GM18526 (cell line): ENCODE results near the gene PUSL1.

ENCODE experiments used
- POLR2A ChIP-seq: IDR thresholded peaks from 3 replicates; pipeline ENCODE4 v1.6.1; 2011; ENCODE audit not compliant: insufficient read length; ENCODE audit errors: extremely low read depth

The PUSL1 gene

DNA sequence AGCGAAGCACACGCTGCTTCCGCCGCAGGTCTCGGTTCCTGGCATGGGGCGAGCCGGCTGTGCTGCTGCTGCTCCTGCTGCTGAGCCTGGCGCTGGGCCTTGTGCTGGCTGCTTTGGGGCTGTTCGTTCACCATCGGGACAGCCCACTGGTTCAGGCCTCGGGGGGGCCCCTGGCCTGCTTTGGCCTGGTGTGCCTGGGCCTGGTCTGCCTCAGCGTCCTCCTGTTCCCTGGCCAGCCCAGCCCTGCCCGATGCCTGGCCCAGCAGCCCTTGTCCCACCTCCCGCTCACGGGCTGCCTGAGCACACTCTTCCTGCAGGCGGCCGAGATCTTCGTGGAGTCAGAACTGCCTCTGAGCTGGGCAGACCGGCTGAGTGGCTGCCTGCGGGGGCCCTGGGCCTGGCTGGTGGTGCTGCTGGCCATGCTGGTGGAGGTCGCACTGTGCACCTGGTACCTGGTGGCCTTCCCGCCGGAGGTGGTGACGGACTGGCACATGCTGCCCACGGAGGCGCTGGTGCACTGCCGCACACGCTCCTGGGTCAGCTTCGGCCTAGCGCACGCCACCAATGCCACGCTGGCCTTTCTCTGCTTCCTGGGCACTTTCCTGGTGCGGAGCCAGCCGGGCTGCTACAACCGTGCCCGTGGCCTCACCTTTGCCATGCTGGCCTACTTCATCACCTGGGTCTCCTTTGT lies 25.3 kb downstream of the PUSL1 start:
- no peak for TF ChIP-seq POLR2A

DNA sequence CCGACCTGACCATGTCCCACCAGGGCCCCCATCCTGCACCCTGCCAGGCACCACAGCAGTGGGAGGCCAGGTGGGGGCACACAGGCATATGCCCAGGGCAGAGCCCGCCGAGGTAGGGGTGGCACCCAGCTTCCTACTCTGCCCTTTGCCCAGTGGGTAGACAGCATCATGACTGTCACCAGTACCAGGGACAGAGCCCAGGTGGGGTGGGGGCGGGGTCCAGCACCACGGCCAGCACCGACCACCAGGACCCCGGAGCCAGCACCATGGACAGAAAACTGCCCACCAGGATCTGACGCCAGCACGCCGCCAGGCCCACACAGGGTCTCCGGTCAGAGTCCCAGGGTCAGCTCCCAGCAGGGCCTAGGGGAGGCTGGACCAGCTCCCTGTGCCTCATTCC lies 26.4 kb downstream of the PUSL1 start:
- TF ChIP-seq POLR2A, result no peak

DNA sequence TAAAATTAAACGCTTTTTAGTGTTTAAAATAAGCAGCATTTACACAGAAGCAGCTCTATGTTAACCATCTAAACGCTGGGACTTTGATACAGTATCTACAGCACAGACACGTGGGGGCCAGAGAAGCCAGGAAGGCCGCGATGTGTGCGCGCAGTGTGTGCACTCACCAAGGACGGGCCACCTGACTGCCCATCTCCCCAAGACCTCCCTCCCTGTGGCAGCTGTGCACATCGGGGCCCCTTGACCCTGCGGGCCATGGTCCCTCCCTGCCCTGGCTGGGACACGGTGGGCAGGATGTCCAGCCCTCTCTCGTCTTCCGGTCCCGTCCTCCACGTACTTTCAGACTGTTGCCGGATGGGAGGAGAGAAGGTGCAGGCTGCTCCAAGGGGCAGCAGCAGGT lies 26.9 kb downstream of the PUSL1 start:
- TF ChIP-seq POLR2A, result no peak

DNA sequence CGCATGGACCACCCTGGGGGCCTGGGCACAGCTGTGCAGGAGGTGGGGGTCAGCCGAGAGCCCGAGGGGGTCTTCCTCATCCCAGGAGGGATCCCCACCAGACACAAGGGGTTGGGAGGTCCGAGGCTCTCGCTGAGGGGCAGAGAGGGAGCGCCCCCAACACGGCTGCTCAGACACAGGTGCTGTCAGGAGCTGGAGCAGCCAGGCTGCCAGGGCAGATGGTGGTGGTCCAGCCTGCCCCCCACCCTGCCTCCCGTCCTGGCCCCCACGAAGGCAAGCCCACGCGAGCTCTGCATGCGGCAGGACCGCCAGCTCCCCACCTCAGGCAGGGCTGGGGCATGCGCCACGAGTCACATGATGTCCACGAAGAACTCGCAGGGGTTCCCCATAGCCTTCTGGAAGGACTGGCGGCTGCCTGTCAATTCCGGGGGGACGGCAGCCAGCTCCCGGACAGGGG lies 27.4 kb downstream of the PUSL1 start:
- TF ChIP-seq POLR2A, result no peak

DNA sequence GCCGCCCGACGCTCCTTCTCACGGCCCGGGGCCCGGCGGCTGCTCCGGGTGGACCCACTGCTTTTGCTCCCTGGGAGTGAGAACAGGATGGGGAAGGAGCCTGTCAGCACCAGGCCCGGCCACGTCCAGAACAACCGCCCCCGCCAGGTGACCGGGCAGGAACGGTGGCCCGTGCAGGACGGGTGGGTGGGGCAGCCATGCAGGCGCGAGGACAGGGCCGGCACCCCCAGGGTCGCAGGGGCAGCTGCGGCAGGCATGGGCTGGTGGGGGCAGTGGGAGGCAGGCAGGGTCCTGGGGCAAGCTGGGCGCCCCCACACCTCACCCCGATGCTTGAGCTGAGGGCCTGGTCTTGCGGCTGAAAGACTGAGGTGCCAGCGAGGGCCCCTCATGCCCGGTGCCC lies 28.0 kb downstream of the PUSL1 start:
- TF ChIP-seq POLR2A, result no peak

DNA sequence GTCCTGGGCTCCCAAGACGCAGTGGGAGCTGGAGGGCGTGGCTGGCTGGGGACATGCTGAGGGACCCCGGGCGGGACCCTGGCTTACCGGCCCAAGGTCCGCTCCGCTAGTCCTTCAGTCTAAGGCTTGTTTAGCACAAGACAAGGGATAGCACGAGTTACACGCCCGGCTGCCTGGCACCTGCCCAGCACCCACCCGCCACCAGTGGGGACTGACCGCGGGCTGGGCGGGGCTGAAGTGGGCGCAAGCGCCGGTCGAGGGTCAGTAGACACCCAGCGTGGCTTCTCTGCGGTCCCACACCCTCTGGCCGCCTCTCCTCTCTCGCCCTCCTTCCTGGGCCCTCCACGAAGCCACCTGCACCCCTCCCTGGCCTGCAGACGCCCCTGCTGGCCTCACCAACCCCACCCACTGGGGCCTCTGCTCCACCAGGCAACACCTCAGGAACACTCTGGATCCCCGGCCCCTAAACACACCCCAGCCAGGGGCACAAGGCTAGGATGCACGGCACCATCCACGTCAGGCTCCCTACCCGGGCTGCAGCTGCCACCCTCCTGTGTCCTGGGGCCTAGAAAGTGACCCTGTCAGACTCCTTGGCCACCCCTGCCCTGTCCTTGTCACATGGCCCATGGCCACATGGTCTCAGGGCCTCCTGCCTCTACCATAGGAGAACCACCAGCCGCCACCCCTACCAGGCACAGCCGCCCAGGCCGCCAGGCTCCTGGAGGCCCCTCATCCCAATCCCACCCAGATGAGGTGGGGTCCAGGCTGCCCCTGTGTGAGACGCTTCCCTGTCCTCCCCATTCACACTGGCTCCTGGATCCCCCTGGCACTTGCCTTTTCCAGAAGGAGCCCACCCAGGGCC lies 28.8 kb downstream of the PUSL1 start:
- no peak for TF ChIP-seq POLR2A

DNA sequence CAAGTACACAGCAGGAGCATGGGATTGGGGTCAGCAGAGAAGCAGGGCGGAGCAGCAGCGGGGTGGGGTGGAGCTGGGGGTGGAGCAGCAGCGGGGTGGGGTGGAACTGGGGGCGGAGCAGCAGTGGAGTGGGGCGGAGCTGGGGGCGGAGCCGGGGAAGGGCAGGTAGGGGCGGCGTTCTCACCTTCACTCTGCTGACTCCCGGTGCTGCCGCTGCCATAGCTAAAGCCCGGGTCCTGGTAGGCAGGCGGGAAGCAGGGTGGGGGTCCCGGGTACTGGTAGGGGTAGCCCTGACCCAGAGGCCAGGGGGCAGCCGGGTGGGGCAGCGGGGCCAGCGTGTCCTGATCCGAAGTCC lies 29.4 kb downstream of the PUSL1 start:
- TF ChIP-seq POLR2A, result no peak

DNA sequence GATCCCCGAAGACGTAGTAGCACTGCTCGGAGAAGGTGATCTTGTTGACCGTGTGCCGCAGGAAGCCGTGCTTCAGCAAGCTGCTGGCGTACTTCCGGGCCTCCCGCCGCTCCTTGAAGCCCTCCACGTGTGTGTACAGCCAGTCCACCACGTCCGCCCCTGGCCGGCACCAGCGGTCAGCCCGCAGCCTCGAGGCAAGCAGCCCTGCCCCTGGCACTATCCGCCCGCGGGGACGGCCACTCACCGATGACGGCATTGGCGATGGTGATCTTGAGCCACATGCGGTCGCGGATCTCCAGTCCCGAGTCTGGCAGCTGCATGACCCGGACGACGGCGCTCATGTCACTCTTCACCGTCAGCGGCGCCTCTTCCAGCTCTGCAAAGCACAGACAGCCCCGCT lies 29.9 kb downstream of the PUSL1 start:
- no peak for TF ChIP-seq POLR2A

DNA sequence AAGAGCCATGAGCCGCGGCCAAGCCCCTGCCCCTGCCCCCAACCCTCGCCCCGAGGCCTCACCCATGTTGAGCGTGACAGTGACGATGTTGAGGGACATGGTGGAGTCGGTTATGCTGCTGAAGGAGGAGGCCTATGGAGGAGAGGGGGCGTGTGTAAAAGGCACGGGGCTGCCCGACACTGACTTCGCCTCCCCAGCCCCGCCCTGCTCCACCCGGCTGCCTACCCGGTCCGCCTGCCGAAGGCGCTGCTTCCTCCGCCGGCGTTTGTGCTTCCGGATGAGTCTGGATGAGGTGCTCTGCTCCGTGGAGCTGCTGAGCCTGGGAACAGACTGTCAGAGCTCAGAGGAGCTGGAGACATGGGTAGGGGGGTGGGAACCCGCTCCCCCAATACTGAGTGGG lies 31.8 kb downstream of the PUSL1 start:
- no peak for TF ChIP-seq POLR2A

DNA sequence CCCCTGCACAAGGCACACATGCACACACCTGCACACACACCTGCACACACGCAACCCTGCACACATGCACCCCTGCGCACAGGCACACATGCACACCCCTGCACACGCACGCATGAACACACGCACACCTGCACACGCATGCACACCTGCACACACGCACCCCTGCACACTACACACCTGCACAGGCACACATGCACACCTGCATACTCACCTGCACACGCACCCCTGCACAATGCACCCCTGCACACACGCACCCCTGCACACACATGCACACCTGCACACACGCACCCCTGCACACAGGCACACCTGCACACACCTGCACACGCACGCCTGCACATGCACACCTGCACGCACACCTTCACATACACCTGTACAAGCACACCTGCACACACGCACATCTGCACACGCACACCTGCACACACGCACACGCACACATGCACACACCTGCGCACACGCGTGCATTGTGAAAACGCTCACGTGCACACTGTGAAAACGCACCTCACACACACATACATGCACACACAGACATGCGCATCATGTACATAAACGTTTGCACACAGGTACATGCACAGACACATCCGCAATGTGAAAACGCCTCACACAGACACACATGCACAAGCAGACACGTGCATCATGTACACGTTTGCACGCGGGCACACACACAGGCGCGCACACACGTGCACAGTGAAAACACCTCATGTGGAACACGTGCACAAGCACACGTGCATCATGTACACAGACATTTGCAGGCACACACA lies 32.6 kb downstream of the PUSL1 start:
- TF ChIP-seq POLR2A, result no peak

DNA sequence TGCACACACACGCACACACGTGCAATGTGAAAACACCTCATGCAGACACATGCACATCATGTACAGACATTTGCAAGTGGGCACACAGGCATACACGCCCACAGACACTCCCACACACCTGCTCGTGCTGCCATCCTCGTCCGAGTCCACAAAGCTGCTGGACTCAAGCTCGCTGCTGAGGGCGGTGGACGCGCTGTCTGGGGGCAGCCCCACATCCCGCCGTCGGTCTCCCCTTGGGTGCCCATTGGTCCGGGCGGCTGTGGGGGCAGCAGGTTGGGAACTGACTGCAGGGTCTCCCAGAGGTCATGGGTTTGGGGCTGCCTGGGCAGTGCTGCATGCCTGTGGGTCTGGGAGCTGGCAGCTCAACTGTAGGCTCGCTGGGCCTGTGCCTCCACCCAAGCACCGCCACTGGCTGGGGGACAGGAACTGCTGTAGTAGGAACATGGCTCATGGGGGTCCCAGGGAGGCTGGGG lies 33.2 kb downstream of the PUSL1 start:
- TF ChIP-seq POLR2A, result no peak

DNA sequence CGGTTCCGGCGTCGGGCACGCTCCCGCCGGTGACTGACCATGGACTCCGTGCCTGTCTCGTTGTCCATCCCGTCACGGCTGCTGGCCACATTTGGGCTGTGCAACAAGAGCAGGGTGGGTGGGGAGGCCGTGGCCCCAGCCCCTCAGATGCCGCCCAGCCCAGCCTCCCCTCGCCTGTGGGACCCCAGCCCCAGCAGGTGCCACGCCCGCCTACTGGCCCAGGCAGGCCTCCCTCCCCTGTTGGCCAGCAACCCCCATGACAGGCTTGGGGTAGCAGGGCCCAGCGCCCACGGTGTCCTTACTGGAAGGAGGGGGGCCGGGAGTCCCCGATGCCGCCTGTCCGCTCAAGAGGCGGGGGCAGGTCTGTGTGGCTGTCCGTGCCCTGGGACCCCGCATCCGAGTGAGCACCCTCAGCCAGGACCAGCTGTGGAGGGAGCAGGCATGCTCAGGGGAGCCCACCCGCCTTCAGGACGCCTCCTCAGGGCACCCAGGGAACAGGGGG lies 33.7 kb downstream of the PUSL1 start:
- TF ChIP-seq POLR2A, result no peak

DNA sequence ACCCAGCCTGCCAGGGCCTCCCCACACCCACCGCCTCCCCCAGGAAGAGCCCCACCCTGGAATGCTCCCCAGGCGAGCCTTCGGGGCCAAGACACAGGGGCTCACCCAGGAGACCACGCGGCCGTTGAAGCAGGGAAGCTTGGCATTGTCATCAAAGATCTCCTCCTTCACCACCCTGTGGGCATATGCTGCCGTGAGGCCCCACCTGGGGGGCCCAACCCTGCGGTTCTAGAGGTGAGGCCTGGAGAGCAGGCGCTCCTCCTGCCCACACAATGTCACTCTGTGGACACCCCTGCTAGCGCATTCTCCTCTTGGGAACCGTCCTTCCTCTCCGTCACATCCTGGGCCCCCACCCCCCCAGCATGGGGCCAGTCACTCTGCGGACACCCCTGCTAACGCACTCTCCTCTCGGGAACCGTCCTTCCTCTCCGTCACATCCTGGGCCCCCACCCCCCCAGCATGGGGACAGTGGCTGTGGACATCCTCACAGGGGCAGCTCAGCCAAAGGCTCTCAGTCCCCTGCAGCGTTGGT lies 34.3 kb downstream of the PUSL1 start:
- TF ChIP-seq POLR2A, result no peak

DNA sequence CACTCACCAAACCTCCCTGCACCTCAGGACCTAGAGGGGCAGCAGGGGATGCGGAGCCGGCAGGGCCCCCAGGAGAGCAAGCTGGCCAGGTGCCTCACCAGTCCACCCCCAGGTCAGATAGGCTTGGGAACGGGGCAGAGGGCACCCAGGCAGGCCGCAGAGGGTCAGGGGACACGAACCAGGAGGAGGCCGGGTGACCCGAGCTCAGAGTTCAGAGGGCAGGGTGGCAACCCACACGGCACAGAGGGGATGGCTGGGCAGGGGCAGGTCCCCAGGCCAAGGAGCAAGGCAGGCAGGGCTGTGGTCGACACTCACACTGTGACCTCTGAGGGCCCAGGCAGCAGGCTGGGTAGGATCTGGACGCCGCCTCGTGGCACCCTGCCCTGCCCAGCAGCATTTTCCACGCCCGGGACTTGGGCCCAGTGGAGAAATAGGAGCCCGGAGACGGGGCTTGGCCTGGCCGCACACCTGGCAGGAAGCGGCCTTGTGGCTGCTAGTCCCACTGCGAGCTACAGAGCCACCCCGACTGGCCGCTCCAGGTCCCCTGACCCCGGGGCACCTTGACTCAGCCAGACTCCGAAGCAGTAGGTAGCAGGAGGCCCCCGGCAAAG lies 35.5 kb downstream of the PUSL1 start:
- TF ChIP-seq POLR2A, result no peak
